GM12892 (cell line): ENCODE measurements around the gene DPP9.
A peak's percentile ranks its signal among the peaks of the same experiment; 100 is the strongest.

Experiments used
- POLR2A ChIP-seq: IDR thresholded peaks from 2 replicates; pipeline ENCODE4 v1.6.1; 2011; ENCODE audit warnings: low read depth, low read length, control low read depth
- TAF1 ChIP-seq: IDR thresholded peaks from 2 replicates; pipeline ENCODE4 v1.6.1; 2011; ENCODE audit warnings: low read depth, mild to moderate bottlenecking, control low read depth, low read length, borderline replicate concordance

GRCh38 chr19:4669723-4670480, 53.7 kb downstream of the DPP9 start, which contains the start of gene MYDGF:
- TF ChIP-seq POLR2A (peak; percentile 85), TAF1 (peak; percentile 88)
